Sigmoid colon (tissue), 7 donors: ENCODE results near the gene GUCA2A. TPM values are rescaled to one million over a fixed set of nuclear protein-coding genes. Genes with fewer than 3 reads are reported as not detected.

Experiments used
- DNase-seq: peaks from one replicate; pipeline ENCODE4 v3.0.0-alpha.2; 2019
- H3K27ac ChIP-seq, 4 donors: fragments of 200-600 bp; sonication (generic); one replicate each; pipeline ENCODE4 v1.5.1; 2016 to 2019; ENCODE audit warnings: mild to moderate bottlenecking in 1 of 4
- H3K27me3 ChIP-seq, 3 donors: fragments of 200-600 bp; sonication (generic); one replicate each; pipeline ENCODE4 v1.5.1; 2019; ENCODE audit warnings: mild to moderate bottlenecking in 1 of 3
- H3K36me3 ChIP-seq, 4 donors: fragments of 200-600 bp; sonication (generic); one replicate each; pipeline ENCODE4 v1.5.1; 2016 to 2019
- H3K4me1 ChIP-seq, 4 donors: fragments of 200-600 bp; sonication (generic); one replicate each; pipeline ENCODE4 v1.5.1; 2017 to 2019
- H3K4me3 ChIP-seq, 4 donors: fragments of 200-600 bp; sonication (generic); one replicate each; pipeline ENCODE4 v1.5.1; 2017 to 2019; ENCODE audit warnings: mild to moderate bottlenecking in 2 of 4, moderate library complexity in 1 of 4
- H3K9me3 ChIP-seq, 4 donors: fragments of 200-600 bp in 3 of 4; sonication (generic) in 3 of 4; one replicate each; pipeline versions ENCODE4 v1.5.1 to v1.6.1; 2013 to 2019
- CTCF ChIP-seq, 4 experiments: fragments of 450-650 bp in 3 of 4; fragments of 200-600 bp in 1 of 4; IDR thresholded peaks; one replicate each; pipeline ENCODE4 v1.5.1; 2016 to 2019; ENCODE audit warnings: antibody characterized with exemption in 4 of 4, mild to moderate bottlenecking in 3 of 4, moderate library complexity in 2 of 4
- EP300 ChIP-seq, 4 donors: sonication (generic); formaldehyde crosslinking; IDR thresholded peaks; one replicate each; pipeline ENCODE4 v1.6.1; 2017; ENCODE audit warnings: antibody characterized with exemption in 4 of 4
- POLR2A ChIP-seq, 2 donors: fragments of 450-650 bp; IDR thresholded peaks; one replicate each; pipeline ENCODE4 v1.6.1; 2016; ENCODE audit warnings: antibody characterized with exemption in 2 of 2, mild to moderate bottlenecking in 2 of 2, moderate library complexity in 2 of 2
- POLR2AphosphoS5 ChIP-seq, 4 donors: sonication (generic); formaldehyde crosslinking; IDR thresholded peaks; one replicate each; pipeline ENCODE4 v1.6.1; 2017; ENCODE audit warnings: antibody characterized with exemption in 4 of 4
- WGBS, 2 donors: extraction: QIAGEN DNeasy Blood & Tissue Kit; methylation state at CpG; one replicate each; pipeline ENCODE4 v1.1.7; 2013; 5-methylcytosine and 5-hydroxymethylcytosine counted together
- intact Hi-C: fragments of 100-400 bp; cut with DNase I; formaldehyde crosslinking; loops from one replicate; pipeline ENCODE4 v1.15.1; 2023
- polyA plus RNA-seq, 3 donors: library from polyadenylated mRNA; stranded (reverse); fragments of 200-250 nt; gene quantifications; one replicate each; pipeline ENCODE4 v1.2.3, GENCODE V29; 2013
- total RNA-seq, 4 donors: library from RNA; depleted of rRNA; stranded (reverse); fragments of >200 nt; gene quantifications; one replicate each; pipeline ENCODE4 v1.1.0, GENCODE V29; 2016
- donor health status: healthy with polysubstance abuse.
- donor health status: Bipolar disorder and iron deficiency.
- donor health status: healthy.

The GUCA2A gene
- total and polyA plus RNA-seq, 7 donors = 2.2 to 950 (median 523) TPM; not detected in 3

GRCh38 chr1:42122408-42122807 lies 42.1 kb downstream of the GUCA2A start:
- intact Hi-C loops = no loop called here
- no peak for DNase-seq
- WGBS, 2 donors = 96 to 97% methylated on average over 3 of the region's 3 CpGs

GRCh38 chr1:42118125-42118524 lies 46.4 kb downstream of the GUCA2A start:
- H3K9me3 ChIP-seq = no peaks in the 10 kb centered on the region
- H3K27ac ChIP-seq = no peak overlapping the region
- TF ChIP-seq CTCF (IDR thresholded peaks at IDR 0.05) (no peak), POLR2AphosphoS5 (IDR thresholded peaks at IDR 0.05) (no peak), EP300 (IDR thresholded peaks at IDR 0.05) (no peak), POLR2A (IDR thresholded peaks at IDR 0.05) (no peak)
- no peaks in the 10 kb centered on the region for H3K27me3 ChIP-seq
- intact Hi-C loops = no loop called here
- H3K4me3 ChIP-seq = no peak overlapping the region
- no peaks in the 10 kb centered on the region for H3K36me3 ChIP-seq
- DNase-seq = no peak
- no peaks in the 10 kb centered on the region for H3K4me1 ChIP-seq
- 83 to 89% methylated on average over 1 of the region's 1 CpG for WGBS, 2 donors

More at GRCh38 chr1:42122408-42122807, 42.1 kb downstream of the GUCA2A start:
- H3K36me3 ChIP-seq = no peaks in the 10 kb centered on the region
- TF ChIP-seq POLR2A (IDR thresholded peaks at IDR 0.05) = no peak
- TF ChIP-seq EP300 (IDR thresholded peaks at IDR 0.05) = no peak
- TF ChIP-seq CTCF (IDR thresholded peaks at IDR 0.05) = no peak
- TF ChIP-seq POLR2AphosphoS5 (IDR thresholded peaks at IDR 0.05) = no peak
- H3K27ac ChIP-seq = no peak overlapping the region
- no peak overlapping the region for H3K4me3 ChIP-seq
- no peaks in the 10 kb centered on the region for H3K27me3 ChIP-seq
- H3K9me3 ChIP-seq = no peaks in the 10 kb centered on the region
- no peaks in the 10 kb centered on the region for H3K4me1 ChIP-seq

- H3K4me1 ChIP-seq = no peaks in the 10 kb centered on the region
- no peaks in the 10 kb centered on the region for H3K36me3 ChIP-seq
- intact Hi-C loops = no loop called here
- H3K4me3 ChIP-seq = no peak overlapping the region
- H3K27me3 ChIP-seq = no peaks in the 10 kb centered on the region
- no peaks in the 10 kb centered on the region for H3K9me3 ChIP-seq
- WGBS, 2 donors = 82 to 90% methylated on average over 5 of the region's 5 CpGs
- no peak for DNase-seq
- H3K27ac ChIP-seq = no peak overlapping the region
- TF ChIP-seq CTCF (IDR thresholded peaks at IDR 0.05) (no peak), EP300 (IDR thresholded peaks at IDR 0.05) (no peak), POLR2A (IDR thresholded peaks at IDR 0.05) (no peak), POLR2AphosphoS5 (IDR thresholded peaks at IDR 0.05) (no peak)
Observed at GRCh38 chr1:42117214-42117613, 47.3 kb downstream of the GUCA2A start.

GRCh38 chr1:42114229-42114628 lies 50.3 kb downstream of the GUCA2A start:
- Histone ChIP-seq H3K9me3 (no peaks in the 10 kb centered on the region), H3K27me3 (no peaks in the 10 kb centered on the region), H3K4me1 (no peaks in the 10 kb centered on the region), H3K4me3 (no peak overlapping the region), H3K27ac (no peak overlapping the region), H3K36me3 (no peaks in the 10 kb centered on the region)
- 68 to 81% methylated on average over 5 of the region's 5 CpGs for WGBS, 2 donors
- DNase-seq = no peak
- intact Hi-C loops = no loop called here
- TF ChIP-seq POLR2AphosphoS5 (IDR thresholded peaks at IDR 0.05) (no peak), EP300 (IDR thresholded peaks at IDR 0.05) (no peak), CTCF (IDR thresholded peaks at IDR 0.05) (no peak)

Other genes with a start within 250 kb of the GUCA2A start
- gene HIVEP3, start 245.8 kb downstream of the GUCA2A start, total RNA-seq = 1 to 10 TPM; 1.4 to 3.2 (median 3.0) TPM
- 1 to 10 TPM; 3.3 to 7.8 (median 5.8) TPM for gene HIVEP3, start 245.8 kb downstream of the GUCA2A start, polyA plus RNA-seq
- gene GUCA2B, start 11.3 kb downstream of the GUCA2A start, total RNA-seq = 1 to 10 TPM in 1 of 4 donors, not detected in 3; 6.7 TPM
- gene GUCA2B, start 11.3 kb downstream of the GUCA2A start, polyA plus RNA-seq = 100 to 1,000 TPM; 168 to 874 (median 480) TPM
- 10 to 100 TPM; 39.9 to 53.8 (median 47.4) TPM for gene FOXJ3, start 170.5 kb upstream of the GUCA2A start, total RNA-seq
- 10 to 100 TPM; 14.4 to 16.8 (median 14.8) TPM for gene FOXJ3, start 170.5 kb upstream of the GUCA2A start, polyA plus RNA-seq
- 10 to 100 TPM in 1 of 4 donors, 1 to 10 TPM in 3; 2.1 to 11.4 (median 3.6) TPM for gene RIMKLA, start 216.0 kb upstream of the GUCA2A start, total RNA-seq
- 1 to 10 TPM; 2.6 to 7.6 (median 6.6) TPM for gene RIMKLA, start 216.0 kb upstream of the GUCA2A start, polyA plus RNA-seq